SK-N-SH treated with all-trans-retinoic acid at 6 μM for 48 hours (cell line): Measurements from ENCODE around the gene ELK4.

Experiments used
- ATAC-seq: fragments of 200-7000 bp; cut with Tn5 transposase; 3 replicates; pipeline ENCODE4 v1.9.1; 2020; ENCODE audit warnings: mild to moderate bottlenecking, moderate library complexity
- ARNTL ChIP-seq: fragments of 450-650 bp; formaldehyde crosslinking; IDR thresholded peaks from 2 replicates; pipeline ENCODE4 v1.5.0; 2020; ENCODE audit warnings: low read depth, mild to moderate bottlenecking, moderate library complexity, borderline replicate concordance
- BACH2 ChIP-seq: fragments of 250-450 bp; sonication (Bioruptor Pico); IDR thresholded peaks from 2 replicates; pipeline ENCODE4 v1.9.0; 2021; ENCODE audit warnings: mild to moderate bottlenecking, borderline replicate concordance
- CSDC2 ChIP-seq: fragments of 250-450 bp; sonication (Bioruptor Pico); IDR thresholded peaks from 2 replicates; pipeline ENCODE4 v1.5.0; 2020; ENCODE audit warnings: mild to moderate bottlenecking, moderate library complexity
- ESRRG ChIP-seq: fragments of 250-450 bp; sonication (Bioruptor Pico); IDR thresholded peaks from 2 replicates; pipeline ENCODE4 v1.6.1; 2021; ENCODE audit warnings: mild to moderate bottlenecking
- GLIS3 ChIP-seq: fragments of 250-450 bp; sonication (Bioruptor Pico); IDR thresholded peaks from 2 replicates; pipeline ENCODE4 v1.5.0; 2020; ENCODE audit warnings: mild to moderate bottlenecking, moderate library complexity
- ISL1 ChIP-seq: fragments of 250-450 bp; sonication (Bioruptor Pico); IDR thresholded peaks from 2 replicates; pipeline ENCODE4 v2.1.2; 2022; ENCODE audit warnings: mild to moderate bottlenecking, moderate library complexity
- OSR1 ChIP-seq: fragments of 250-450 bp; sonication (Bioruptor Pico); IDR thresholded peaks from 2 replicates; pipeline ENCODE4 v1.8.0; 2022; ENCODE audit warnings: moderate library complexity, mild to moderate bottlenecking, inconsistent platforms
- PPARA ChIP-seq: fragments of 250-450 bp; sonication (Bioruptor Pico); IDR thresholded peaks from 2 replicates; pipeline ENCODE4 v1.5.0; 2020; ENCODE audit warnings: mild to moderate bottlenecking, borderline replicate concordance
- RARB ChIP-seq: fragments of 250-450 bp; sonication (Bioruptor Pico); IDR thresholded peaks from 2 replicates; pipeline ENCODE4 v1.8.0; 2021; ENCODE audit warnings: mild to moderate bottlenecking, moderate library complexity
- SNAI2 ChIP-seq: fragments of 250-450 bp; sonication (Bioruptor Pico); IDR thresholded peaks from 2 replicates; pipeline ENCODE4 v1.5.0; 2020; ENCODE audit warnings: mild to moderate bottlenecking, moderate library complexity
- TCF4 ChIP-seq: fragments of 250-450 bp; sonication (Bioruptor Pico); IDR thresholded peaks from 2 replicates; pipeline ENCODE4 v1.8.0; 2021; ENCODE audit warnings: mild to moderate bottlenecking, moderate library complexity, borderline replicate concordance
- TOX ChIP-seq: fragments of 250-450 bp; sonication (Bioruptor Pico); IDR thresholded peaks from 2 replicates; pipeline ENCODE4 v1.8.0; 2021; ENCODE audit warnings: mild to moderate bottlenecking, moderate library complexity, borderline replicate concordance
- ZC3H10 ChIP-seq: fragments of 250-450 bp; sonication (Bioruptor Pico); IDR thresholded peaks from 2 replicates; pipeline ENCODE4 v1.5.1; 2021; ENCODE audit warnings: mild to moderate bottlenecking, moderate library complexity
- ZFP3 ChIP-seq: fragments of 250-450 bp; sonication (Bioruptor Pico); IDR thresholded peaks from 2 replicates; pipeline ENCODE4 v1.5.0; 2020; ENCODE audit warnings: mild to moderate bottlenecking, moderate library complexity
- ZFP30 ChIP-seq: fragments of 450-650 bp; formaldehyde crosslinking; IDR thresholded peaks from 2 replicates; pipeline ENCODE4 v1.5.0; 2022; ENCODE audit warnings: mild to moderate bottlenecking, moderate library complexity
- ZNF565 ChIP-seq: fragments of 450-650 bp; formaldehyde crosslinking; conservative IDR thresholded peaks from 2 replicates; pipeline ENCODE4 v1.5.0; 2020; ENCODE audit warnings: low read depth, mild to moderate bottlenecking, moderate library complexity
- ZNF70 ChIP-seq: fragments of 450-650 bp; formaldehyde crosslinking; IDR thresholded peaks from 2 replicates; pipeline ENCODE4 v1.5.0; 2020; ENCODE audit warnings: mild to moderate bottlenecking, moderate library complexity
- ZNF8 ChIP-seq: fragments of 450-650 bp; formaldehyde crosslinking; IDR thresholded peaks from 2 replicates; pipeline ENCODE4 v1.5.0; 2020; ENCODE audit warnings: mild to moderate bottlenecking, moderate library complexity
- TF ChIP-seq, protein P1 (sequence below): fragments of 250-450 bp; sonication (Bioruptor Pico); IDR thresholded peaks from 2 replicates; pipeline ENCODE4 v1.5.1; 2021; ENCODE audit warnings: mild to moderate bottlenecking, moderate library complexity
- TF ChIP-seq, protein P2 (sequence below): fragments of 250-450 bp; sonication (Bioruptor Pico); IDR thresholded peaks from 2 replicates; pipeline ENCODE4 v1.5.1; 2020; ENCODE audit warnings: low read depth, mild to moderate bottlenecking, moderate library complexity
- TF ChIP-seq, protein P3 (sequence below): fragments of 250-450 bp; sonication (Bioruptor Pico); IDR thresholded peaks from 2 replicates; pipeline ENCODE4 v1.5.0; 2020; ENCODE audit warnings: mild to moderate bottlenecking, moderate library complexity
- TF ChIP-seq, protein P4 (sequence below): fragments of 250-450 bp; sonication (Bioruptor Pico); IDR thresholded peaks from 2 replicates; pipeline ENCODE4 v1.8.0; 2021; ENCODE audit warnings: low read depth, mild to moderate bottlenecking, moderate library complexity, borderline replicate concordance
- TF ChIP-seq, protein P5 (sequence below): fragments of 250-450 bp; sonication (Bioruptor Pico); IDR thresholded peaks from 2 replicates; pipeline ENCODE4 v1.8.0; 2020; ENCODE audit warnings: mild to moderate bottlenecking, moderate library complexity, borderline replicate concordance

Gene ELK4

DNA sequence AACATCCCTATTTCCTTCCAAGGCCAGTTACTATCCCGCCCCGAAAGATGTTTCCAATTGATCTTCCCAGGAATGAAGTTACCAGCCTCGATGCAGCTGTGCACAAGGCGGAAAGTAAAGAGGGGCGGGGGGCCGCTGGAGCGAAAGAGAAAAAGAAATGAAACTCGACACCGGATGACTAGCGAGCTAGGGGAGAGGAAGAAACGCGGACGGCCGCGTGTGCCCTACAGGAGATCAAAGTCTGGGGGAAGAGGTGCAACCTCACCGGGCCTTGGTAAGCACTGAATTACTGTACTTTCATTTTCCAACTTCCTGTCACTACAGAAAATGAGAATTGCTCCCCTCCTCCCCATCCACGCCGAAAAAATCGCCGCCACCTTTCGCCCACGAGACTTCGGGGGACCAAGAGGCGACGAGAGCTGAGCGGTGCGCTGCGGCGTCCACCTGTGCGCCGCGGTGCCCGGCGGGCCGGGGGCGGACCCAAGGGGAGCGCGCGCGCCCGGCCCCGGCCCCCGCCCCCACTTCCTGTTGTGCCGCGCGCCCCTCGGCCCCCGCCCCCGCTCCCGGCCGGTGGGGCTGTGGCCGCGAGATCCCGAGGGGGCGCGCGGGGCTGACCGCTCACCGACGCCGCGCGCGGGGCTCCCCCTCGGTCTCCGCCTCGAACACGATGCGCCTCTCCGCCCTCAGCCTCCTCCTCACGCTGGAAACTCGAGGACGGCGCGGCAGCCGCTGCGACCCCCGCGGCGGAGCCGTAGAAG, 622 bp downstream of the ELK4 start:
- ATAC-seq: peak; percentile 63
- TF ChIP-seq CSDC2 (peak; percentile 47; the same call in 1 of the 2 replicates), BACH2 (no peak), RARB (CRISPR knock-in tag) (peak; percentile 55; the same call in 1 of the 2 replicates)

DNA sequence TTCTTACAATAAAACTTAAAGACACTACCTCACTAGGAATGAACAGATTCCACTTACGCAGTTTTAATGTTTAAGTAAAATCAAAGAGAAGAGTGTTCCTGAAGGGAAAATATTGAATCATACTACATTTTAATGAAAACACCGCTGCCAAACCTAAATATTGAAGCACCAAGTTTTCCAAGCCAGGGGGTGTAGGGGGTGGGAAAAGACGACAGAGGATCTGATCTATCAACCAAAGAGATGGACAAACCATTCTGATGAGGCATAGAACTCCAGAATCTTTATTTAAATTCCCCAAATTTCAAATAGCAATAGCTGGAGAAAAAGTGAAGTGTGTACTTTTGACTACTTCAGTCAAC, 1.2 kb downstream of the ELK4 start:
- ATAC-seq: no peak
- TF ChIP-seq RARB (CRISPR knock-in tag) (no peak), ZNF70 (no peak), ISL1 (CRISPR knock-in tag) (no peak), ZC3H10 (CRISPR knock-in tag) (no peak), TOX (CRISPR knock-in tag) (no peak), ZNF565 (no peak), TCF4 (no peak), GLIS3 (CRISPR knock-in tag) (no peak), ESRRG (no peak), CSDC2 (no peak), PPARA (CRISPR knock-in tag) (no peak), SNAI2 (CRISPR knock-in tag) (no peak), ZFP3 (CRISPR knock-in tag) (no peak)
- TF ChIP-seq, protein P1, sequence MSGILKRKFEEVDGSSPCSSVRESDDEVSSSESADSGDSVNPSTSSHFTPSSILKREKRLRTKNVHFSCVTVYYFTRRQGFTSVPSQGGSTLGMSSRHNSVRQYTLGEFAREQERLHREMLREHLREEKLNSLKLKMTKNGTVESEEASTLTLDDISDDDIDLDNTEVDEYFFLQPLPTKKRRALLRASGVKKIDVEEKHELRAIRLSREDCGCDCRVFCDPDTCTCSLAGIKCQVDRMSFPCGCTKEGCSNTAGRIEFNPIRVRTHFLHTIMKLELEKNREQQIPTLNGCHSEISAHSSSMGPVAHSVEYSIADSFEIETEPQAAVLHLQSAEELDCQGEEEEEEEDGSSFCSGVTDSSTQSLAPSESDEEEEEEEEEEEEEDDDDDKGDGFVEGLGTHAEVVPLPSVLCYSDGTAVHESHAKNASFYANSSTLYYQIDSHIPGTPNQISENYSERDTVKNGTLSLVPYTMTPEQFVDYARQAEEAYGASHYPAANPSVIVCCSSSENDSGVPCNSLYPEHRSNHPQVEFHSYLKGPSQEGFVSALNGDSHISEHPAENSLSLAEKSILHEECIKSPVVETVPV: no peak
- TF ChIP-seq, protein P2, sequence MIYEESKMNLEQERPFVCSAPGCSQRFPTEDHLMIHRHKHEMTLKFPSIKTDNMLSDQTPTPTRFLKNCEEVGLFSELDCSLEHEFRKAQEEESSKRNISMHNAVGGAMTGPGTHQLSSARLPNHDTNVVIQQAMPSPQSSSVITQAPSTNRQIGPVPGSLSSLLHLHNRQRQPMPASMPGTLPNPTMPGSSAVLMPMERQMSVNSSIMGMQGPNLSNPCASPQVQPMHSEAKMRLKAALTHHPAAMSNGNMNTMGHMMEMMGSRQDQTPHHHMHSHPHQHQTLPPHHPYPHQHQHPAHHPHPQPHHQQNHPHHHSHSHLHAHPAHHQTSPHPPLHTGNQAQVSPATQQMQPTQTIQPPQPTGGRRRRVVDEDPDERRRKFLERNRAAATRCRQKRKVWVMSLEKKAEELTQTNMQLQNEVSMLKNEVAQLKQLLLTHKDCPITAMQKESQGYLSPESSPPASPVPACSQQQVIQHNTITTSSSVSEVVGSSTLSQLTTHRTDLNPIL (CRISPR knock-in tag): no peak
- TF ChIP-seq, protein P3, sequence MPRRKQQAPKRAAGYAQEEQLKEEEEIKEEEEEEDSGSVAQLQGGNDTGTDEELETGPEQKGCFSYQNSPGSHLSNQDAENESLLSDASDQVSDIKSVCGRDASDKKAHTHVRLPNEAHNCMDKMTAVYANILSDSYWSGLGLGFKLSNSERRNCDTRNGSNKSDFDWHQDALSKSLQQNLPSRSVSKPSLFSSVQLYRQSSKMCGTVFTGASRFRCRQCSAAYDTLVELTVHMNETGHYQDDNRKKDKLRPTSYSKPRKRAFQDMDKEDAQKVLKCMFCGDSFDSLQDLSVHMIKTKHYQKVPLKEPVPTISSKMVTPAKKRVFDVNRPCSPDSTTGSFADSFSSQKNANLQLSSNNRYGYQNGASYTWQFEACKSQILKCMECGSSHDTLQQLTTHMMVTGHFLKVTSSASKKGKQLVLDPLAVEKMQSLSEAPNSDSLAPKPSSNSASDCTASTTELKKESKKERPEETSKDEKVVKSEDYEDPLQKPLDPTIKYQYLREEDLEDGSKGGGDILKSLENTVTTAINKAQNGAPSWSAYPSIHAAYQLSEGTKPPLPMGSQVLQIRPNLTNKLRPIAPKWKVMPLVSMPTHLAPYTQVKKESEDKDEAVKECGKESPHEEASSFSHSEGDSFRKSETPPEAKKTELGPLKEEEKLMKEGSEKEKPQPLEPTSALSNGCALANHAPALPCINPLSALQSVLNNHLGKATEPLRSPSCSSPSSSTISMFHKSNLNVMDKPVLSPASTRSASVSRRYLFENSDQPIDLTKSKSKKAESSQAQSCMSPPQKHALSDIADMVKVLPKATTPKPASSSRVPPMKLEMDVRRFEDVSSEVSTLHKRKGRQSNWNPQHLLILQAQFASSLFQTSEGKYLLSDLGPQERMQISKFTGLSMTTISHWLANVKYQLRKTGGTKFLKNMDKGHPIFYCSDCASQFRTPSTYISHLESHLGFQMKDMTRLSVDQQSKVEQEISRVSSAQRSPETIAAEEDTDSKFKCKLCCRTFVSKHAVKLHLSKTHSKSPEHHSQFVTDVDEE (CRISPR knock-in tag): no peak
- TF ChIP-seq, protein P4, sequence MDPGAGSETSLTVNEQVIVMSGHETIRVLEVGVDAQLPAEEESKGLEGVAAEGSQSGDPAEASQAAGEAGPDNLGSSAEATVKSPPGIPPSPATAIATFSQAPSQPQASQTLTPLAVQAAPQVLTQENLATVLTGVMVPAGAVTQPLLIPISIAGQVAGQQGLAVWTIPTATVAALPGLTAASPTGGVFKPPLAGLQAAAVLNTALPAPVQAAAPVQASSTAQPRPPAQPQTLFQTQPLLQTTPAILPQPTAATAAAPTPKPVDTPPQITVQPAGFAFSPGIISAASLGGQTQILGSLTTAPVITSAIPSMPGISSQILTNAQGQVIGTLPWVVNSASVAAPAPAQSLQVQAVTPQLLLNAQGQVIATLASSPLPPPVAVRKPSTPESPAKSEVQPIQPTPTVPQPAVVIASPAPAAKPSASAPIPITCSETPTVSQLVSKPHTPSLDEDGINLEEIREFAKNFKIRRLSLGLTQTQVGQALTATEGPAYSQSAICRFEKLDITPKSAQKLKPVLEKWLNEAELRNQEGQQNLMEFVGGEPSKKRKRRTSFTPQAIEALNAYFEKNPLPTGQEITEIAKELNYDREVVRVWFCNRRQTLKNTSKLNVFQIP: no peak
- TF ChIP-seq, protein P5, sequence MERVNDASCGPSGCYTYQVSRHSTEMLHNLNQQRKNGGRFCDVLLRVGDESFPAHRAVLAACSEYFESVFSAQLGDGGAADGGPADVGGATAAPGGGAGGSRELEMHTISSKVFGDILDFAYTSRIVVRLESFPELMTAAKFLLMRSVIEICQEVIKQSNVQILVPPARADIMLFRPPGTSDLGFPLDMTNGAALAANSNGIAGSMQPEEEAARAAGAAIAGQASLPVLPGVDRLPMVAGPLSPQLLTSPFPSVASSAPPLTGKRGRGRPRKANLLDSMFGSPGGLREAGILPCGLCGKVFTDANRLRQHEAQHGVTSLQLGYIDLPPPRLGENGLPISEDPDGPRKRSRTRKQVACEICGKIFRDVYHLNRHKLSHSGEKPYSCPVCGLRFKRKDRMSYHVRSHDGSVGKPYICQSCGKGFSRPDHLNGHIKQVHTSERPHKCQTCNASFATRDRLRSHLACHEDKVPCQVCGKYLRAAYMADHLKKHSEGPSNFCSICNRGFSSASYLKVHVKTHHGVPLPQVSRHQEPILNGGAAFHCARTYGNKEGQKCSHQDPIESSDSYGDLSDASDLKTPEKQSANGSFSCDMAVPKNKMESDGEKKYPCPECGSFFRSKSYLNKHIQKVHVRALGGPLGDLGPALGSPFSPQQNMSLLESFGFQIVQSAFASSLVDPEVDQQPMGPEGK (CRISPR knock-in tag): no peak
- TF ChIP-seq, all 23 proteins: peak for 0

DNA sequence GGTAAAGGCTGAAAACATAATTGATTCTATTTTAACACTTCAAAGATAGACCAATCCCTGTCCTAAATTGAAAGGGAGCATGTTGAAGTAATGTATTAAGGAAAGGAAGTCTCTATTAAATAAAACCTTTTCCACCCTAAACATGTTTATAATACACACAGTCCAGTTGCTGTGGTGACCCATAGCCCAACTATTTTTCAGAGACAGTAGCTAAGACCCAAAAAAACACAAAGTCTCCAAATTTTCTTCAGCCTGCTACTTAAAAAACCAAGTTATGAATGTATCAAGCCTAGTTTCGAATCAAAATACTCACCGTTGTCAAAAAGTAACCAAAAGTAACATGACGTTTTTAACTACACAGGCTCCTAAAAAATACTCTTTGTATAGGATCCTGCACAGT, 1.6 kb downstream of the ELK4 start:
- ATAC-seq: peak; percentile 10; the same call in 2 of the 3 replicates
- no peak for TF ChIP-seq SNAI2 (CRISPR knock-in tag)
- no peak for TF ChIP-seq ISL1 (CRISPR knock-in tag)
- no peak for TF ChIP-seq ZC3H10 (CRISPR knock-in tag)
- TF ChIP-seq ZFP30 (CRISPR knock-in tag): no peak
- TF ChIP-seq TOX (CRISPR knock-in tag): no peak
- no peak for TF ChIP-seq GLIS3 (CRISPR knock-in tag)
- TF ChIP-seq OSR1 (CRISPR knock-in tag): no peak
- TF ChIP-seq ARNTL (CRISPR knock-in tag): no peak
- TF ChIP-seq, protein P4: no peak
- TF ChIP-seq, protein P5 (CRISPR knock-in tag): no peak
- TF ChIP-seq ZNF8 (CRISPR knock-in tag): no peak
- TF ChIP-seq, protein P2 (CRISPR knock-in tag): no peak
